Ovary (tissue), 9 donors: ENCODE measurements around the gene TMEM132D. TPM values are rescaled to one million over a fixed set of nuclear protein-coding genes. Genes with fewer than 3 reads are reported as not detected.

Experiments used
- DNase-seq, 5 donors: peaks; one replicate each; pipeline ENCODE4 v3.0.0-alpha.2; 2019 to 2020
- H3K27ac ChIP-seq, 2 donors: fragments of 200-600 bp; one replicate each; pipeline versions ENCODE4 v1.5.1 to v1.8.0; 2019 to 2022
- H3K27me3 ChIP-seq: fragments of 200-600 bp; one replicate; pipeline ENCODE4 v1.8.0; 2022
- H3K36me3 ChIP-seq: fragments of 200-600 bp; sonication (generic); one replicate; pipeline ENCODE4 v1.5.1; 2019
- H3K4me1 ChIP-seq: one replicate; pipeline ENCODE4 v1.8.1; 2013; ENCODE audit warnings: mild to moderate bottlenecking, moderate library complexity; ENCODE audit not compliant: insufficient read depth
- H3K4me3 ChIP-seq: fragments of 200-600 bp; sonication (generic); one replicate; pipeline ENCODE4 v1.5.1; 2017
- H3K9me3 ChIP-seq, 2 donors: fragments of 200-600 bp in 1 of 2; sonication (generic) in 1 of 2; one replicate each; pipeline versions ENCODE4 v1.5.1 to v1.8.1; 2013 to 2019; ENCODE audit warnings: mild to moderate bottlenecking in 1 of 2, moderate library complexity in 1 of 2
- CTCF ChIP-seq, 3 donors: fragments of 450-650 bp in 2 of 3; fragments of 200-600 bp in 1 of 3; IDR thresholded peaks; one replicate each; pipeline versions ENCODE4 v1.5.1 to v1.8.0; 2016 to 2022; ENCODE audit warnings: antibody characterized with exemption in 3 of 3, mild to moderate bottlenecking in 1 of 3
- EP300 ChIP-seq: sonication (generic); formaldehyde crosslinking; IDR thresholded peaks from one replicate; pipeline ENCODE4 v1.6.1; 2017; ENCODE audit warnings: antibody characterized with exemption
- POLR2A ChIP-seq: fragments of 450-650 bp; IDR thresholded peaks from one replicate; pipeline ENCODE4 v1.6.1; 2017; ENCODE audit warnings: antibody characterized with exemption, mild to moderate bottlenecking, moderate library complexity
- WGBS, 3 donors: extraction: QIAGEN DNeasy Blood & Tissue Kit in 1 of 3; methylation state at CpG; one replicate each; pipeline versions ENCODE4 v1.1.5 to v1.1.7; 2013 to 2017; 5-methylcytosine and 5-hydroxymethylcytosine counted together
- intact Hi-C, 4 donors: fragments of 100-400 bp; cut with DNase I; formaldehyde crosslinking; loops; one replicate each; pipeline versions ENCODE4 v1.11.0 to v1.15.1; 2022 to 2023
- polyA plus RNA-seq, 2 donors: library from polyadenylated mRNA; stranded (reverse); fragments of 200-250 nt in 1 of 2; fragments of 350-450 nt in 1 of 2; fragmentation: Illumina TruSeq in 1 of 2; extraction: RNeasy Lipid Tissue Mini Kit (QIAGEN cat#74804) in 1 of 2; gene quantifications; one replicate each; pipeline ENCODE4 v1.2.3, GENCODE V29; 2013 to 2014
- total RNA-seq, 7 donors: library from RNA; depleted of rRNA in 2 of 7; stranded (reverse); fragments of >200 nt in 2 of 7; fragmentation: NEBNext Ultra II Directional in 3 of 7; extraction: Animal tissue kit (Norgen Biotek cat#: 25700) in 3 of 7; gene quantifications; one replicate each; pipeline versions ENCODE4 v1.1.0 to v1.2.4, GENCODE V29; 2016 to 2023
- donor health status: DM: no; HTN: no; CAD: no; lungs with moderate emphysema.
- donor health status: DM: no; HTN: no; CAD: no.
- donor health status: Bipolar disorder and iron deficiency.
- donor health status: DM: yes; HTN: yes; CAD: no.
- donor health status: DM: no; HTN: no; CAD: no.
- donor health status: DM: yes; HTN: yes; CAD: no.

Gene TMEM132D
- total and polyA plus RNA-seq, 9 donors = 0.04 TPM; not detected in 8

GRCh38 chr12:129097451-129097850 is 806.4 kb downstream of the TMEM132D start:
- Histone ChIP-seq H3K9me3 (peaks cover 0 to 3% of the 10 kb centered on the region in 2 donors), H3K27me3 (no peaks in the 10 kb centered on the region), H3K4me1 (no peaks in the 10 kb centered on the region), H3K36me3 (no peaks in the 10 kb centered on the region), H3K27ac (no peak overlapping the region), H3K4me3 (no peak overlapping the region)
- intact Hi-C loops = no loop called here
- TF ChIP-seq EP300 = no peak
- TF ChIP-seq CTCF (IDR thresholded peaks at IDR 0.05) = no peak
- TF ChIP-seq POLR2A = no peak
- WGBS, 3 donors = 73 to 77% (median 76%) methylated on average over 3 of the region's 3 CpGs
- no peak for DNase-seq

- WGBS, 3 donors = 75 to 84% (median 80%) methylated on average over 7 of the region's 7 CpGs
- H3K27me3 ChIP-seq = no peaks in the 10 kb centered on the region
- no peak overlapping the region for H3K27ac ChIP-seq
- H3K9me3 ChIP-seq = peaks cover 0 to 3% of the 10 kb centered on the region in 2 donors
- no peak overlapping the region for H3K4me3 ChIP-seq
- H3K36me3 ChIP-seq = no peaks in the 10 kb centered on the region
- TF ChIP-seq EP300 (no peak), CTCF (IDR thresholded peaks at IDR 0.05) (no peak), POLR2A (no peak)
- intact Hi-C loops = no loop called here
- no peaks in the 10 kb centered on the region for H3K4me1 ChIP-seq
- DNase-seq = no peak
Observed at GRCh38 chr12:129096968-129097367, 806.9 kb downstream of the TMEM132D start.

- TF ChIP-seq POLR2A (no peak), EP300 (no peak), CTCF (IDR thresholded peaks at IDR 0.05) (no peak)
- Histone ChIP-seq H3K4me3 (no peak overlapping the region), H3K36me3 (no peaks in the 10 kb centered on the region), H3K4me1 (no peaks in the 10 kb centered on the region), H3K27me3 (no peaks in the 10 kb centered on the region), H3K27ac (no peak overlapping the region), H3K9me3 (peaks cover 0 to 3% of the 10 kb centered on the region in 2 donors)
- 86 to 91% (median 87%) methylated on average over 11 of the region's 11 CpGs for WGBS, 3 donors
- no peak for DNase-seq
- intact Hi-C loops = no loop called here
Observed at GRCh38 chr12:129096184-129096583, 807.6 kb downstream of the TMEM132D start.

DNA sequence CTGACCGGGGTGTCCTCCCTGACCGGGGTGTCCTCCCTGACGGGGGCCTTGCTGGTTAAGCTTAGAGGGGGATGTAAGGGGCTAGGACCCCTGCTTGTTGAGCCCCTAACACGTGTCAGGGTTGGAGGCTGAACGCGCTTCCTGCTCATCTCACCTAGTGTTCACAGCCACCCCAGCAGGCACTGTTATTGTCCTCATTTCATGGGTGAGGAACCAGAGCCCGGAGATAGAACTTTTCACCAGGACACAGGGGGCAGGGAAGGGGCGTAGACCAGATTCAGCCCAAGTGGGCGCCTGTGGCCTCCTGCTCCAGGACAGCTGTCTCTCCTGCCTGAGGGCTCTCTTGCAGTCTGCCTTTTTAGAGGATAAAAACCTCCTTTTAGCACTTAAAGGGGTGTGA is 814.2 kb downstream of the TMEM132D start:
- Histone ChIP-seq H3K4me3 (no peak overlapping the region), H3K9me3 (peaks cover 0 to 3% of the 10 kb centered on the region in 2 donors), H3K4me1 (no peaks in the 10 kb centered on the region), H3K27ac (no peak overlapping the region), H3K27me3 (no peaks in the 10 kb centered on the region), H3K36me3 (no peaks in the 10 kb centered on the region)
- TF ChIP-seq POLR2A (no peak), CTCF (IDR thresholded peaks at IDR 0.05) (no peak), EP300 (no peak)
- intact Hi-C loops = no loop called here
- WGBS, 3 donors = 79 to 91% (median 84%) methylated on average over 7 to 9 of the region's 9 CpGs
- DNase-seq = no peak
